Glutamatergic neuron (in vitro differentiated cells): ENCODE results near the gene TNRC6A. TPM values are rescaled to one million over a fixed set of nuclear protein-coding genes. Genes with fewer than 3 reads are reported as not detected.

ENCODE experiments used
- DNase-seq: peaks from one replicate; pipeline ENCODE4 v3.0.0; 2022
- H3K27ac Mint-ChIP-seq: one replicate; pipeline ENCODE4 v1.8.0; 2020; ENCODE audit warnings: mild to moderate bottlenecking, mixed read lengths, inconsistent platforms; ENCODE audit not compliant: unreplicated experiment
- H3K27me3 Mint-ChIP-seq: one replicate; pipeline ENCODE4 v1.8.0; 2020; ENCODE audit warnings: mild to moderate bottlenecking, moderate library complexity, mixed read lengths, inconsistent platforms; ENCODE audit not compliant: unreplicated experiment
- H3K36me3 Mint-ChIP-seq: one replicate; pipeline ENCODE4 v1.8.0; 2020; ENCODE audit warnings: mild to moderate bottlenecking, mixed read lengths, inconsistent platforms; ENCODE audit not compliant: unreplicated experiment
- H3K4me1 Mint-ChIP-seq: one replicate; pipeline ENCODE4 v1.8.0; 2020; ENCODE audit warnings: mild to moderate bottlenecking, low read depth, mixed read lengths, inconsistent platforms; ENCODE audit not compliant: unreplicated experiment
- H3K4me3 Mint-ChIP-seq: one replicate; pipeline ENCODE4 v1.8.0; 2020; ENCODE audit warnings: mild to moderate bottlenecking, mixed read lengths, inconsistent platforms; ENCODE audit not compliant: unreplicated experiment
- H3K9me3 Mint-ChIP-seq: one replicate; pipeline ENCODE4 v1.8.0; 2020; ENCODE audit warnings: mild to moderate bottlenecking, moderate library complexity, mixed read lengths, inconsistent platforms; ENCODE audit not compliant: unreplicated experiment
- CTCF ChIP-seq: fragments of 200-600 bp; sonication (generic); IDR thresholded peaks from one replicate; pipeline ENCODE4 v1.5.0; 2021; ENCODE audit not compliant: partially characterized antibody, unreplicated experiment
- total RNA-seq: library from RNA; stranded (reverse); fragmentation: NEBNext Ultra II Directional; extraction: Animal tissue kit (Norgen Biotek cat#: 25700); gene quantifications from one replicate; pipeline ENCODE4 v1.2.1, GENCODE V29; 2021; ENCODE audit not compliant: unreplicated experiment

The TNRC6A gene
- total RNA-seq, 1 donor from 2014 or later, result 91.6 TPM

GRCh38 chr16:24761526-24761925 lies 32.1 kb downstream of the TNRC6A start:
- Mint-ChIP-seq H3K27ac (no peak overlapping the region), H3K36me3 (no peaks in the 10 kb centered on the region)
- DNase-seq, result no peak

GRCh38 chr16:24764916-24765315 lies 35.5 kb downstream of the TNRC6A start:
- no peak for DNase-seq
- no peak overlapping the region for H3K27ac Mint-ChIP-seq
- peaks cover 5% of the 10 kb centered on the region for H3K4me1 Mint-ChIP-seq

More at GRCh38 chr16:24761526-24761925, 32.1 kb downstream of the TNRC6A start:
- Mint-ChIP-seq H3K27me3 (peaks cover 2% of the 10 kb centered on the region), H3K4me3 (no peak overlapping the region), H3K4me1 (peaks cover 7% of the 10 kb centered on the region), H3K9me3 (no peaks in the 10 kb centered on the region)
- no peak for TF ChIP-seq CTCF

GRCh38 chr16:24766057-24766456 lies 36.6 kb downstream of the TNRC6A start:
- H3K9me3 Mint-ChIP-seq, result no peaks in the 10 kb centered on the region
- H3K36me3 Mint-ChIP-seq, result no peaks in the 10 kb centered on the region
- H3K27me3 Mint-ChIP-seq, result peaks cover 2% of the 10 kb centered on the region
- no peak overlapping the region for H3K27ac Mint-ChIP-seq
- H3K4me3 Mint-ChIP-seq, result no peak overlapping the region
- peaks cover 12% of the 10 kb centered on the region for H3K4me1 Mint-ChIP-seq
- TF ChIP-seq CTCF, result no peak
- DNase-seq, result no peak

More at GRCh38 chr16:24764916-24765315, 35.5 kb downstream of the TNRC6A start:
- no peaks in the 10 kb centered on the region for H3K9me3 Mint-ChIP-seq
- peaks cover 2% of the 10 kb centered on the region for H3K27me3 Mint-ChIP-seq
- no peak for TF ChIP-seq CTCF
- no peak overlapping the region for H3K4me3 Mint-ChIP-seq
- H3K36me3 Mint-ChIP-seq, result no peaks in the 10 kb centered on the region

GRCh38 chr16:24769806-24770205 lies 40.4 kb downstream of the TNRC6A start:
- Mint-ChIP-seq H3K9me3 (no peaks in the 10 kb centered on the region), H3K36me3 (no peaks in the 10 kb centered on the region), H3K4me3 (no peak overlapping the region), H3K27ac (peak overlapping the region; percentile 19), H3K27me3 (no peaks in the 10 kb centered on the region), H3K4me1 (peaks cover 12% of the 10 kb centered on the region)
- no peak for DNase-seq
- TF ChIP-seq CTCF, result no peak

- Mint-ChIP-seq H3K4me1 (peaks cover 21% of the 10 kb centered on the region), H3K27me3 (no peaks in the 10 kb centered on the region), H3K4me3 (no peak overlapping the region), H3K36me3 (no peaks in the 10 kb centered on the region), H3K27ac (no peak overlapping the region), H3K9me3 (no peaks in the 10 kb centered on the region)
- TF ChIP-seq CTCF, result no peak
- no peak for DNase-seq
These were observed 41.8 kb downstream of the TNRC6A start for GRCh38 chr16:24771132-24771778.
